Osteocyte (in vitro differentiated cells): ENCODE results near the gene RSBN1L. TPM values are rescaled to one million over a fixed set of nuclear protein-coding genes. Genes with fewer than 3 reads are reported as not detected.

Source experiments
- DNase-seq: peaks from one replicate; pipeline ENCODE4 v3.0.0; 2021; ENCODE audit warnings: mixed read lengths; ENCODE audit not compliant: unreplicated experiment; ENCODE audit errors: extremely low spot score
- H3K27ac Mint-ChIP-seq: one replicate; pipeline ENCODE4 v1.8.0; 2021; ENCODE audit warnings: mild to moderate bottlenecking, mixed read lengths; ENCODE audit not compliant: unreplicated experiment
- H3K27me3 Mint-ChIP-seq: one replicate; pipeline ENCODE4 v1.8.0; 2021; ENCODE audit warnings: mixed read lengths; ENCODE audit not compliant: unreplicated experiment
- H3K36me3 Mint-ChIP-seq: one replicate; pipeline ENCODE4 v1.8.0; 2021; ENCODE audit warnings: mixed read lengths; ENCODE audit not compliant: unreplicated experiment
- H3K4me1 Mint-ChIP-seq: one replicate; pipeline ENCODE4 v1.8.0; 2021; ENCODE audit warnings: mixed read lengths; ENCODE audit not compliant: unreplicated experiment
- H3K4me3 Mint-ChIP-seq: one replicate; pipeline ENCODE4 v1.8.0; 2021; ENCODE audit warnings: mild to moderate bottlenecking, moderate library complexity, mixed read lengths; ENCODE audit not compliant: unreplicated experiment
- H3K9me3 Mint-ChIP-seq: one replicate; pipeline ENCODE4 v1.8.0; 2021; ENCODE audit warnings: mixed read lengths; ENCODE audit not compliant: unreplicated experiment
- total RNA-seq: library from RNA; stranded (reverse); gene quantifications from 2 replicates; pipeline ENCODE4 v1.2.1, GENCODE V29; 2021
- TF ChIP-seq, protein P1 (sequence below): fragments of 200-600 bp; sonication (generic); IDR thresholded peaks from 2 replicates; pipeline ENCODE4 v1.5.0; 2021; ENCODE audit warnings: antibody characterized with exemption, mild to moderate bottlenecking, moderate library complexity

RSBN1L gene
- total RNA-seq, 1 donor from 2014 or later = 13.0 TPM

GRCh38 chr7:77797734-77798393, 101.6 kb downstream of the RSBN1L start:
- H3K4me3 Mint-ChIP-seq = peak overlapping the region; percentile 92
- H3K36me3 Mint-ChIP-seq = peaks cover 7% of the 10 kb centered on the region
- no peak for DNase-seq
- TF ChIP-seq, protein P1, sequence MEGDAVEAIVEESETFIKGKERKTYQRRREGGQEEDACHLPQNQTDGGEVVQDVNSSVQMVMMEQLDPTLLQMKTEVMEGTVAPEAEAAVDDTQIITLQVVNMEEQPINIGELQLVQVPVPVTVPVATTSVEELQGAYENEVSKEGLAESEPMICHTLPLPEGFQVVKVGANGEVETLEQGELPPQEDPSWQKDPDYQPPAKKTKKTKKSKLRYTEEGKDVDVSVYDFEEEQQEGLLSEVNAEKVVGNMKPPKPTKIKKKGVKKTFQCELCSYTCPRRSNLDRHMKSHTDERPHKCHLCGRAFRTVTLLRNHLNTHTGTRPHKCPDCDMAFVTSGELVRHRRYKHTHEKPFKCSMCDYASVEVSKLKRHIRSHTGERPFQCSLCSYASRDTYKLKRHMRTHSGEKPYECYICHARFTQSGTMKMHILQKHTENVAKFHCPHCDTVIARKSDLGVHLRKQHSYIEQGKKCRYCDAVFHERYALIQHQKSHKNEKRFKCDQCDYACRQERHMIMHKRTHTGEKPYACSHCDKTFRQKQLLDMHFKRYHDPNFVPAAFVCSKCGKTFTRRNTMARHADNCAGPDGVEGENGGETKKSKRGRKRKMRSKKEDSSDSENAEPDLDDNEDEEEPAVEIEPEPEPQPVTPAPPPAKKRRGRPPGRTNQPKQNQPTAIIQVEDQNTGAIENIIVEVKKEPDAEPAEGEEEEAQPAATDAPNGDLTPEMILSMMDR = no peak
- H3K4me1 Mint-ChIP-seq = peaks cover 40% of the 10 kb centered on the region
- H3K27ac Mint-ChIP-seq = peak overlapping the region; percentile 92
- H3K9me3 Mint-ChIP-seq = no peaks in the 10 kb centered on the region
- no peaks in the 10 kb centered on the region for H3K27me3 Mint-ChIP-seq

- Mint-ChIP-seq H3K27me3 (no peaks in the 10 kb centered on the region), H3K4me3 (peak within 1 kb of the TSS; percentile 92), H3K4me1 (peaks cover 46% of the 10 kb centered on the region), H3K36me3 (peaks cover 7% of the 10 kb centered on the region), H3K27ac (peak within 1 kb of the TSS; percentile 92), H3K9me3 (no peaks in the 10 kb centered on the region)
- DNase-seq = peak; percentile 100
- TF ChIP-seq, protein P1 = peak; percentile 62
Measured at GRCh38 chr7:77798394-77799077, 102.3 kb downstream of the RSBN1L start, which contains the start of the genes PHTF2 and TMEM60. TSS of gene PHTF2 (plus strand) at chr7:77798773. TSS of gene TMEM60 (minus strand) at chr7:77798434. CDS start at chr7:77794373, 4,061 bp downstream.

DNA sequence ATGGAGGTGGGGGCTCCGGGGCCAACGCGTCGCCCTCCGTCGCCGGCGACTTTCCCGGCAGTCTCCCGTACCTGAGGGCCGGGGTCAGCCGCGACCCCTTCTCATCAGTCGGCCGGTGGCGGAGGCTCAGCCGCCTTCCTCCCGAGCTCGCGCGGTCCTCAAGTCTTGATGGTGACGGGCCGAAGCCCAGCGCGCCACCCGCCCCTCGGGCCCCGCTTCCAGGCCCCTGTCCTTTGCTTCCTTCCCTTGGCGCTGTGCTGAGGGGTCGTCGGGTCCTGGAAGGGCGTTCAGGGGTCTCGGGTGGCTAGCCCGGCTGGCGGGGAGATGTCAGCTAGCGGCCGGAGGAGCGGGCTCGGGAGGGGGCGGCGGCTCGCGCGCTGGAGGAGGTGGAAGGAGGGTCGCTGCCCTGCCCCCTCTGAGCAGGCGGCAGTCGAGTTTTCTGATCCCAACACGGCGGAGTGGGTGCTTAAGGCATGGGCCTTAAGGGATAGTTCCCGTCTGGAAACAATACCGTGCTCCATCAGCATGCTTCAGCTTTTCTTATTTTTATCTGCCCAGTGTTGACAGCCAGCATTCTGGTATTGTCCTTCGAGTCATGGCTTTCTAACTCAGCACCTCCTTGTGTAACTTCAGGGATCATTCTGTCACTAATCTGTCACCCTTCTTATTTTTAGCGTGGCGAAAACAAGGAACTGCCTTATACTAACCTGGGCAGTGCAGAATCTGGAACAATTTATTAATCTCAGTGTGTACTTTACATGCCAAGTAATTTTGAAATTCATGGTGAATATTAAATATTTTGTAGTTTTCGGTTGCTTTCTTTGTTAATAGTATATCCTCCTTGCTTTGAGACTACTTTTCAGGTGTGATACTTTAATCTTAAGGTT, 103.1 kb downstream of the RSBN1L start:
- Mint-ChIP-seq H3K4me3 (peak overlapping the region; percentile 92), H3K27ac (peak overlapping the region; percentile 92), H3K27me3 (no peaks in the 10 kb centered on the region), H3K36me3 (peaks cover 7% of the 10 kb centered on the region), H3K4me1 (peaks cover 40% of the 10 kb centered on the region), H3K9me3 (no peaks in the 10 kb centered on the region)
- no peak for DNase-seq
- TF ChIP-seq, protein P1 = no peak

DNA sequence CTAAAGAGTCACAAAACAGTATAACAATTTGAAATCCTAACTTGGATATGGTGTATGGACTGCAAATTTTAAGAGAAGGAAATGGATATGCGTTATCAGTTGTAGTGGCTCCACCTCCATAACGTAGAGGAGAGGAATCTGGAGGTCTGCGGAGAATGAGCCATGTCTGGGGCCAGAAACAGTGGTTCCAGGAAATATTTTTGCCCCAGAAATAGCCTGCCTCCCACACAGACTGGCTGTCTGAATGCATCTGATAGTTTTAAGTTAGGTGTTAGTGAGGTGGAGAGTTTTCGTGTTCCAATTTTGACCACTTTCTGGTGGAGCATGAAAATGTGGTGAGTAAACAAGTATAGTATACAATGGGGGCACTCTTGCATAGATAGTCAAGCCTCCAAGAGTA, 103.9 kb downstream of the RSBN1L start:
- Mint-ChIP-seq H3K4me3 (peak overlapping the region; percentile 92), H3K27me3 (no peaks in the 10 kb centered on the region), H3K4me1 (peaks cover 37% of the 10 kb centered on the region), H3K27ac (peak overlapping the region; percentile 92), H3K36me3 (no peaks in the 10 kb centered on the region), H3K9me3 (peaks cover 8% of the 10 kb centered on the region)
- TF ChIP-seq, protein P1 = no peak
- no peak for DNase-seq
